HG03378 (cell line): Measurements from ENCODE around the gene CXXC5.

Experiments used
- ATAC-seq: cut with Tn5 transposase; IDR thresholded peaks from one replicate; pipeline ENCODE4 v1.9.1; 2021; ENCODE audit warnings: mild to moderate bottlenecking, moderate library complexity; ENCODE audit not compliant: unreplicated experiment

The CXXC5 gene

DNA sequence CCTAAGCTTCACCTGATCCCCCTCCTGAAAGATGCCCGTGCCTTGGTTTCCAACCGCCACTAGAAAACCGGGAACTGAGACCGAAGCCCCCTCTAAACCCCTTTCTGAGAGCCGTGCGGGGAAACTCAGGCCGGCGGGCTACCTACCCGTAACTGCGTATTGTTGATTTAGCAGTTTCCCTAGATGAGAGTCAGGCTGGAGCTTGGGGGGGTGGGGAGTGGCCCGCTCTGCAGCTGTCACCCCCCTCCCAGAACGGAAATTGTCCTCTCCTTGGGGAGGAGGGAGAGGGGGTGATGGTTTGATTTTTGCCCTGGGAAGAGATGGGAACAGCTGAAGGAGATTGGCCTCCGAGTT is 2.5 kb downstream of the CXXC5 start:
- no peak for ATAC-seq

DNA sequence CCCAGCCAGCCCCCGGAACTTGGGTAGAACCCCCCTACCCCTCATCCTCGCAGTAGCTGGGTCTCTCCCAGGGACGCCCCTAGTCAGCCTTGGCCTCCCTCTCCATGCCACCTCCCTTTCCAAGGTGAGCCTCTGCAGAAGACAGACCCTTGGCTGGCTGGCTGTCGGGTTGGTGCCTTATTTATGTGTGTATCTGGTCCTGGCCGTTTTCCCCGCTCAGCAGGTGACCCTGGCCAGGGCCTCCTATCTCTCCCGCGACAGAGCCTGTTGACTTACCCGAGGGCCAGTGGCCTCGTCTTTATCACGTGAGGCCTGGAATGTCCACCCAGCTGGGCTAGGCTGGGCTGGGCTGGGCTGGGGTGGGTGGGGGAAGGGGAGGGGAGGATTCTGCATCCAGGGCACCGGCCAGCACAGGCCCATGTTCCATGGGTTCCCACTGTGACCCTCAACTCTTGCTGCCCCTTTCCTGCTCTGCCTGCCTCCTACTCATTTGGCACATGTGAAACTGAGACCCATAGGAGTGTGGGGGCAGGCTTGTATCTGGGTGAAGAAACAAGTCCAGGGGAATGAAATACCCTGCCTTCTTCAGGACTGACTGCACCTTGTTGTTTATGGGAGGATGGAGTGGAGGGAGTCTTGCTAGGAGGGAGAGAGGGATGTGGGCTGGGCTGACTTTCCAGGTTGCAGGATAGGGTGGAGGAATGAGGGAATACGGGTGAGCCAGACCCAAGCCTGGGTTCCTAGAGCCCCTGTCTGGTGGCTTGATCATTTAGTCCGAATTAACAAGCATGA is 3.1 kb downstream of the CXXC5 start:
- no peak for ATAC-seq

DNA sequence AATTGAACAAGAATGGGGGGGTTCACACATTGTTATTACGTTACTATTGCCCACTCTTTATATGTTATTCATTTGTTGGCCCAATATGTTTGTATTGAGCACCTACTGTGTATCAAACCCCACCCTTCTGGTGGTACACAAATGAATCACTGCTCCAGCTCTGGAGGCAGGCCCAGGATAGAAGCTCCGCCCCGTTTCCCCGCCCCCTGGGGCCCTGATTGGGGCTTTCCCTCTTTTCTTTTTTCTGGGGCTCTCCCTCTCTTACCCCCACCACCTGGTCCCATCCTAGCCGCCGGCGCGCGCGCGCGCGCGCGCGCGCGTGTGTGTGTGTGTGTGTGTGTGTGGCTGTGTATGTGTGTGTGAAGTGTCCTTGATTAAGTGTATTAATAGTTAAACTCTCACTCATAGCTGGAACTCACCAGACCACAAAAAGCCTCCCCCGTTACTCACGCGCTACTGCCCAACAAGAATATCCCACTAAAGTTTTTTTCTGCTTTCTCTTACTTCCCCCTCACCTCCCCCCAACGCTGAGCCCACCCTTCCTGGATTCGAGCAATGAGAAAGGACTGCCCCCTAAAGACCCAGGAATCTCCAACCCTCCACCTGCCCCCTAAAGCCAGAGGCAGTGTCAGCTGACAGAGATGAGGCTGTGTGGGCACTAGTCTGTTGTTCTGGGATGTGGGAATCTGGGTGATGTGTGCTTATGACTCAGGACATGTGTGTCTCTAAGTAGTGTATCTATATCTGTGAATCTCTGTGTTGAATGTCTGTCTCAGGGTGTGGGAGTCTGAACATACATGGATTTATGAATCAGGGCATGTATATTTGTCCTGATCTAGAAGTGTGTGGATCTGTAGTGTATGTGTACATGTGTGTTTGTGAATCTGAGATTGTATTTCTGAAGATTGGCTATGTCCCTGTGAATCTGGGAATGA is 4.0 kb downstream of the CXXC5 start:
- peak; percentile 43 for ATAC-seq

DNA sequence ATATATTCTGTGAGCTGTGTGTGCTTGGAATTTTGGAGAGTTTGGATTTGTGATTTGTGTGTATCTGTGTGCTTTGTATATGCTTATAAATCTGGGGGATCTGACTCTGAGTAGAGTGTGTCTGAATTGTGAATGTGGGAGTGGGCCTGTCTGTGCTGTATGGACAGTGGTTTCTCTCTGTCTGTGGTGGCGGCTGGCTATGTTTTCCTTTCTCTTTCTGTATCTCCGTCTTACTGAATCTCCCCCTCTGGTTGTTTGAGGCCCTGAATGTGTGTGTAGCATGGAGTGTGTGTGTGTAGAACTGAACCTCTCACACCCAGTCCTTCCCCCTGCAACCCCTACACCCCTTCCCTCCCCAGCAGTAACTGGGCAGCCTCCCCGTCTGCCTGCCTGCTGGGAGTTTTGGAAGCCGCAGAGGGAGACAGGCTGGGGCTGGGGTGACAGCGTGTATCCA is 4.7 kb downstream of the CXXC5 start:
- peak; percentile 32 for ATAC-seq

DNA sequence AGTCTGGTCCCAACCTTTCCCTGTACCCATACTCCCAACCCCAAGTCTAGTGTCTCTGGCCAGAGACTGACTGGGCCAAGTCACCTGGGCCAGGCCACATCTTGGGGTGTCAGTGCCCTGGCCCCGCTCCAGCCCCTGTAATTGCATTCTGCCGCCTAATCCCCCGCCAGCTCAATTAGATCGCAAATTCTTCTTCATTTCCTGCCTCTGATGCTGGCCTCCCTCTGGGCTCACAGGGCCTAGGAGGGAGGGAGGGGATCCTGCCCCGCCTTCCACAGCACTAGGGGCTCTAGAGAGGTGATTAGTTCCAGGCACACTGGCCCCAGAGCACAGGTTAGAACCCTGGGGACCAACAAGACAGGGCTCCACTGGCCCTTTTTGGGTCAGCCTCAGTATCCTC is 5.5 kb downstream of the CXXC5 start:
- ATAC-seq: no peak

DNA sequence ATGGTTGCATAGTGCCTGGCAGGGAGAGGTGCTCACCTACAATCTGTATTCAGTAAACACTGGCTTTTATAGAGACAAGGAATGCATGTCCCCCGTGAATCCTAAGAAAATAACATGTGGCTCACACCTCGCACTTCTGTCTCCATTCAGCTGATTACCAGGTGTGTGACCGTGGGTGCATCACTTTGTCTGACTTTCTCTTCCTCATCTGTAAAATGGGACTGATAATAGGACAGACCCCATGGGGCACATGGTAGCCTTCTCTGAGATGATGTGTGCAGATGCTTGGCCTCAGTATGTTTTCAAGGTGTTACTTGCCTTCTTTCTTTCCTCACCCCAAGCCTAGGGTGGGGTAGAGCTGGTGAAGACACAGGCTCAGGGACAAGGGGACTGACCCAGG is 6.3 kb downstream of the CXXC5 start:
- ATAC-seq: no peak

DNA sequence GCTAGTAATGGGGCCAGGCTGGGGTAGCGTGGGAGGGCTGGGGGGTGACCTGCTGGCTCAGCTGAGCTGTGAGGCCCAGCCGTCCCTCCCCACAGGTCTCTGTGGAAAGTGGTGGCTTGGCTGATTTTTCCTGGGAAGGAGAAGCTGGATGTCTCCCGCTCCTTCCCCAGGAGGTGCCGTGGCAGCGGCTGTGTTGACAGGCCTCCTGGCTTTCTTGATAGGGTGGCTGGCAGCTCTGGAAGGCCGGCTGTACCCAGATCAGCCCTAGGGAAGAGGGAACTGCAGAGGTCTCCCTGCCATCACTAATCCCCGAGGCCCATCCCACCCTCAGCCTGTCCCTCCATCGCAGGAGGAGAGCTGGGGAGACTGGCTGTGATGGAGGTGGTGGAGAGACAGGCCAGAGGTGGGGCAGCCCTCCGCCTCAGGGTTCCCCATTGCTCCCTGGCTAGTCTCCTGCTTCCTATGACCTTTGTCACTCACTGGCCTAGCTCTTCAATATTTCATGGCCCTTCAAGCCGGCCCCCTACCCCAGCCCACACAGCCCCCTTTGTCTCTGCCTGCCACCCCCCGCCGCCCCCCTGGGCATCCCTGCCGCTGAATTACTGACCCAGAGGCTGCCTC is 6.8 kb downstream of the CXXC5 start:
- no peak for ATAC-seq

DNA sequence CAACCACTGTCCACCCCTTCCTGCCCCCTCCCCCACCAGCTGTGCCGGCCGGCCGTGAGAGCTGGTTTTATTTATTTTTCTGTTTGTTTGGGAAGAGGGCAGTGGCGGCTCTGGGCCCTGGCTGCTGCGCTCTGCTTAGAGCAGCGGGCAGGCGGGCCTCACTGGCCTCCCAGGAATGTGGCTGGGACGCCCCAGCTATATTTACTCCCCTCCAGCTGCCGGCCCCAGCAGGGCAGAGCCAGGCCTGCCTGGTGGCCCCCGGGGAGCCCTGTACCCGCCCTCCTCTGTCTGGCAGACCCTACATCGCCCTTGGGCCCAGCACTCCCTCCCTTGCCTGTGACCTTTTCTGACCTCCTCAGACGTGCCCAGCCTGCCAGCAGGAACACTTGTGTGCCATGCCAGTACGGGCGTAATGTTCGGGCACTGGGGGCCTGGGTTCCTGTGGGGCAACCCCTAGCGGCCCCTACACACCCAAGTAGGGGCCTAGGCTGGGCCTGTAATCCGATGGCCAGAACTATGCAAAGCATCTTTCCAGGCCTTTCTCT is 7.7 kb downstream of the CXXC5 start:
- no peak for ATAC-seq

DNA sequence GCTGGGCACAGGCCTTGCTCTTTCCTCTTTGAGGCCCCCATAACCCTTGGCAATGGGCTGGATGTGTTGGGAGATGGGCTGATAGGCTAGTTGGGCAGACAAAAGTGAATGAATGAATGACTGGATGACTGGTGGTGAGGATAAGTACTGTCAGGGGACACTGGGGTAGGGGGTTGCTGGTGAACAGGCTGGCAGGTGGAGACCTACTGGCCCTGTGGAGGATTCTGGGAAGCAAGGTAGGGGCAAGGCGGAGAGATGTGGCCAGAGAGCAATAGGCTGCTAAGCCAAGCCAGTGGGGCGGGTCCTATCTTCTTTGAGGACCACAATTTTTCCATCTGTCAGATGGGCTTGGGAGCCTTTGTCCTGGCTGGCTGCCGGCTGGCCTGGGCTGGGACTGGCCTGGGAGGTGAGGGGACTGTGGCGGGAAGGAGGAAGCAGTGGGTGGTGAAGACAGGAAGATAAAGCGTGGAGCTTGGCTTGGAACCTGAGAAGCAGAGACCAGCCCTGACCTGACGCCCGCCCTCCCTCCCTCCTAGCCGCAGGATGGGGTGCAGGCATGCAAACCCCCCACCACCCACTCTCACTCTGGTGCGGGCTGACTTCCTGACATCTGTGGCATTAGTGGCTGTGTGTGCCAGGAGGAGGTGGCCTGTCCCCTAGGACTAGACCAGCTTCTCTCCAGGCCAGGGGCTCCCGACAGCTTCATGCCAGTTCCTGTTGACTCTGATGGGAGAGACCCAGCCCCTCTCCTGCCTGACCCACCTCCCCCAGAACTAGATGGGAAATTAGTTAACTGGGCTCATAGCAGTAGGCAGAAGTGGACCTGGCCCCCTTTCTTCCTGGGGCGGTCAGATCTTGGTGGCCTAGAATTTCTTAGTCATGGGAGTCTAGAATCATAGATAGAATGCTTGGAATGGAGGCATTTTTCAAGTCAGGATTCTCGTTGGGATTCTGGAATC is 9.5 kb downstream of the CXXC5 start:
- ATAC-seq: no peak

DNA sequence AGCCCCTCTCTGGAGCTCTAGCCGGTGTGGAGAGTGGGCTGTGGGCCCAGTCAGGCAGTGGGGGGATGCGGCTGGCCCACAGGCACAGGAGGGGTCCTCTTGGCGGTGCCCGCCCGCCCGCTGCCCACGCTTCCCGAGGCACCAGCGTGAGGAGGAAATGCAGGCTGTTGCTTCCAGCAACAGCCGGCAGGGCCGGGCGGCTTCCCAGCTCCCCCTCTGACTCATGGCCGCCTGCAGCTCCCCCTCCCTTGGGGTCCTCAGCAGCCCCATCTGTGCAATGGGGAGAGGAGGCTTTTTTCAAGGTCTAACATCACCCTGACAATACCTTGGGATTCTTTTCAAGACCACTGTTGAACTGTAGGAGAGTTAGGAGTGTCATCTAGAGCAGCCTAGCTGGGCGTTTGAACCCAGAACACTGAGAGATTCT is 10.4 kb downstream of the CXXC5 start:
- ATAC-seq: no peak

DNA sequence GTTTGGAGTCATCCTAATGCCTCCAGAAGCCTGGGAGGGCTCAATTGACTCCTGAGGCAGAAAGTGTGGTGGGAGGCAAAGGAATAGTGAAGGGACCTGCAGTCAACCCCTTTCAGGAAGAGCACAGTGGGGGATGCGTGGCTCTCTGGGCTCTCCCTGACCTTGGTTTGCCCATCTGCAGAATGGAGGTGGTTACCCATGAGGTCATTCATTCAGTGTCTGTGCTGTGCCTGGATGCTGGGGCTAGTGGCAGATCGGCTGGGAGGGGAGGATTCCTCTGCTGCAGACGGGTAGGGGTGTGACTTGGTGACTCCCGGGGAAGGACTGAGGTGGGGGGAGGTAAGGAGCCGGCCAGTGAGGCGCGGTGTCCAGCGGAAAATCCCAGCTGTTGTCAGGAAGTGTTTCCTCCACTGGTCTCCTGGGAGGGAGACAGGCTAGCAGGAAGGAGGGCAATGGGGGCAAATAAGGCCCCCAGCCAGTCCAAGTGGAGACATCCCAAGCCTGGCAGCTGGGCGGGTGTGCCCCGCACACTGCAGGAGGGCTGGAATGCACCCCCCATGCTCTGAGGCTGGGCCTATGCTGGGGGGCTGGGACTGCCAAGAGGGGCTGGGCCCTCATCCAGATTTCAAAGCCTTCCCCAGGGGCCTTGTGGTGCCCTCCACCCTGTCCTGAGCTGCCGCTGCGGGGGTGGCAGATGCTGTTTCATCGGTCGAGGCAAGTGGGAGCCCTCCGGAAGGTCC is 10.9 kb downstream of the CXXC5 start:
- peak; percentile 27 for ATAC-seq

DNA sequence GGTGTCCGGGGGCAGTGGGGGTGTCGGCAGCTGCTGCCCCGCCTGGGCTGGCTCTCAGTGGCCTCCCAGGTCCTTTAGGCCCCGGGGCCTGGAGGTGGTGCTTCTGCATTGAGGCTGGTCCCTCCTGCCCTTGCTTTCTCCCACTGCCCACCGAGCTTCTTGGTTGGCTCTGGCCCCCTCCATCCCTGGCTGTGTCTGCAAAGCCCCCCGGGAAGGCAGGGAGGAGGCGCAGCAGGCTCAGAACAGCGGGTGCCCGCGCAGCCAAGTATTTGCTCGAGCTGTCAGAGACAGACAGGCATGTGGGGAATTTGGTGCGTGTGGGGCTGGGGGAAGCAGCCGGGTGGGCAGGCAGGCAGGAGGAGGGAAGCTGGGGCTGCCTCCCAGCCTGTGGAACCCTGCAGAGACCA is 11.5 kb downstream of the CXXC5 start:
- no peak for ATAC-seq

DNA sequence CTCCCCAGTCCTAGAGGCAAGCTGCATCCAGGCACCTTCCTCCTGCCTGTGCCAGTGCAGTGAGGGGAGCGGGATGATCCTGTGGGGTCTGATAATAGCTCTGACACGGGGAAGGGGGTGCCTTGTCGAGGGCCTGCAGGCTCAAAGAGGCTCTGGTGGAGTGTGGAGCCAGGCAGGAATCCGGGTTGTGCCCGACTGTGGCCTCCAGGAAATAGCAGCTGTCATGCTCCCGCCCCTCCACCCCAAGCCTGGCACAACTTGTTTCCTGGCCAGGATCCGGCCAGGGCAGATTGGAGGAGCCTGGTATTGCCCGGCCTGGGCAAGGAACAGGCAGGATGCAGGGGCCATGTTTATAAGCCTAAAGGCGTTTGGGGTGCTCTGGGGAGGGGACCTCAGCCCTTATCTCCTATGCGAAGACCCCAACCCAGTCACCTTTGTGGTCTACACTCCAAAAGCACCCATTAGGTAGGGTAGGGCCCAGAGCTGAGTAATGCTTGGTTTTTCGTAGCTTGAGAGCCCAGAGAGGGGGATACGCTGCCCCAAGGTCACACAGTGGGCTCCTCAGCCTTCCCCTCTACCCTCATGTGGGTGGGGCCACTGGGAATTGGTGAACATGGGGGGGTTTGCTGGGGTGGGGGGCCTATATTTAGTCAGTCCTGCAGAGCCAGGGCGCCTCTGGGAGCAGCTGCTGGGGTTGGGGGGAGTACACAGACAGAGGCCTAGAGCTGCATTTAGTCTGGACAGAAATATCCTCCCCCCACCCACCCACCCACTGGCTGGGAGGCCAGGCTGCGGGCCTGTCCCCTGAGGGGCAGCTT is 12.2 kb downstream of the CXXC5 start:
- no peak for ATAC-seq

DNA sequence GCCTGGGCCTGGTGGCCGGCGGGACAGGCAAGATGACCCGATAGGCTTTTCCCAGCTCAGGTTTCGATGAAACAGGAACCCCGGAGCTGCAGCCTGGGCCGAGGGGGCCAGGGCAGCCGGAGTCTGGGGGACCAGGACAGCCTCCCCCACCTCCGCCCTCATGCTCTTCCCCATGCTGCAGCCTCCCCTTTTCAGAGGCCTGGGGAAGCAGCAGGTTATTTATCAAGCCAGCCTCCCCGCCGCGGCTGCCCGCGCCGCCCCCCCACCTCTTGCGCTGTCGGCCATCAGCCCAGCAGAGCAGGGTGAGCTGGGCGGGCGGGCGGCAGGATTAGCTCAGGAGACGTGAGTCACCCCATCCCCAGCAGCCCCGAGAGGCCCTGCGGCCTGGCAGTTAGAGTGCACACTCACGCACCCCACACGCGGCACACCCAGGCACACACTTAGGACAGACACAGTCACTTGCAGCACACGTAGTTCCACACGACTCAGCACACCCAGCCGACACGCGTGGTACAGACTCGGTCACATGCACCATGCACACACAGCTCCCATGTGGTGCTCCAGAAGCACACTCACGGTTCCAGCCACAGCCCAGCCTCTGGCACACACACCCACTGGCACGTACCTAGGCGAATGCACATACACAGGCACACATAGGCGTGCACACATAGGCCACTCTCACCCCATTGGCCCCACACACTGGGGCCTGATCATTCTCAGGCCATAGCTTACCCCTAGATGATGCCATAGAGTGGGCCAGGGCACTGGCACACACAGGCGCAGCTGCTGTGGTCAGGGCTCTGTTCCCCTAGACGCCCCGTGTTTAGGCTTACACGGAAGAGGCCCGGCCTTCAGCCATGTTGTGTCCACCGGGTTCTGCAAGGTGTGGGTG is 13.0 kb downstream of the CXXC5 start:
- no peak for ATAC-seq

DNA sequence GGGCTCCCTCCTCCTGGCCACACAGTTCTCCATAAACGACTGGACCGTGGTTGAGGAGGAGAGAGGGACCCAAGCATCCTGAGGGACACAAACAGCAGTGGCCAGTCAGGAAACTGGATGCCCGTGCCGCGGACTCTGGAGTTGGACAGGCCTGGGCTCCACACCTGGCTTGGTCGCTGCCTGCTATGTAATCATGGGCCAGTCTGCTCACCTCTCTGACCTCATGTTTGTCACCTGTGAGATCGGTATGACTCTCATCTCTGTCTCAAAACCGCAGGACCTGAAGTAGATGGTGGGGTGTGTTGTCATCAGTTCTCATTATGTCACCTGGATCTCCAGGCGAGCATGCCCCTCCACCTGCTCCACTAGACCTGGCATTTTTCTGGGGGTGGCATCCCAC is 14.5 kb downstream of the CXXC5 start:
- no peak for ATAC-seq

DNA sequence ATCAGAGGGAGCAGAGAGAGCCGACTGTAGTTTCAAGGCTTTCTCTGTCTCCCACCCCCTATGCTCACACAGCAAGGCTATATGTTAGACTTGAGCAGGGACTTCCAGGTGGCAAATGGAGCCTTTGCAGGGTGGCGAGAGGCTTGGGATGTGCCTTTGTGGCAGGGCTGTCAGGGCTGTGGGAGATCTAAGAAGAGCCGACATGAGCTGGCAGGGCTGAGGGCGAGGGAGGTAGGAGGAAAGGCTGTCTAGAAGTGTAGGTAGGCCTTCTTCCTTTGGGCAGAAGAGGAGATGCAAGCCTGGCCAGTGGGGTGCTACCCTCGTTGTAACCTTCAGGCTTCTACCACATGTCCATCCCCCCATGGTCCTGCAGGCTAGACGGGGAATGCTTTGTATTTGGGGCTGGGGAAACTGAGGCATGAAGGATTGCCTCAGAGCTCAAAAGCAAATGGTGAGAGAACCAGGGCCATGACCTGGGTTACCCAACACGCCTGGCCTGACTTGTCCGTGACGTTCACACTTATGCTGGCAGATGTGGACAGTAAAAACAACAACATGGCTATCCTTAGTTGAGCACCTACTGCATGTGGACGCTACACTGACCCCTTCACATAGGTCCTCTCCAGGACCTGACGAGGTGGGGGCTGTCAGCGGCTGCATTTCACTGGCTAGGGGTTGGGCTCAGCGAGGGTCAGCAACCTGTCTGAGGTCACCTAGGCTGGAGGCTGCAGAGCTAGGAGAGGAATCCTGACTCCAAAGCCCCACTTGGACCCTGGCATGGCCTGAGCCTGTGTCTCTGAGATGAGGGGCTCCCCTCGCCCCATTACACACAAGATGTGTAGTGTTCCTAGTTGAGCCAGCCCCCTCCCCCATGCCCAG is 15.3 kb downstream of the CXXC5 start:
- ATAC-seq: no peak
